GM12874 (cell line): ENCODE results near the gene AHRR.

ENCODE experiments used
- CTCF ChIP-seq: IDR thresholded peaks from 2 replicates; pipeline ENCODE4 v1.5.1; 2011; ENCODE audit warnings: low read depth, mild to moderate bottlenecking, control low read depth, low read length, moderate library complexity; ENCODE audit not compliant: insufficient read depth

The AHRR gene

DNA sequence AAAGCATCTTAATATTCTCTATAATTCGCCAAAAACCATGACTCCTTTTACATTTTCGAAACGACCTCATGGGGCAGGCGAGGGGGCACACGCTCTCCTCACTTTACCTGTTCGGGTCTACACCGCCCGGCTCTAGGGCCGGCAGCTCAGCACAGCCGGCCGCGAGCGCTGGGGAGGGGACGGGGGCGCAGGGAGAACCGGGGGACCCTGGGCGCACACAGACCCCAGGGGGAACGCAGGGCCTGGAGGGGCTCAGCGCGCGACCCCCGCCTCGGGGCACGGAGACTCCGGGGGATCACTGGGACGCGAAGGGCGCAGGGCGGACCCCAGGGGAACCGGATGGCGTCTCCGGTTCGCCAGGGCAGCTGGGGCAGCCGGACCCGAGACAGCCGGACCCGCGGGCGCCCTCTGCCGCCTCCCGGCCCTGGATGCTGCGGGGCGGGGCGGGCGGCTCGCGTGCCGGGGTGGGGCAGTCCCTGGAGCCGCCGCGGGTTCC lies at the start of gene AHRR:
Gene AHRR (plus strand): TSS at position 485 of the 496 bp plus-strand sequence. CDS start 22,189 bp downstream, outside the sequence.
- peak; percentile 67 for TF ChIP-seq CTCF

- no peak for TF ChIP-seq CTCF
Observed at GRCh38 chr5:278646-279045, 42.9 kb upstream of the AHRR start.

DNA sequence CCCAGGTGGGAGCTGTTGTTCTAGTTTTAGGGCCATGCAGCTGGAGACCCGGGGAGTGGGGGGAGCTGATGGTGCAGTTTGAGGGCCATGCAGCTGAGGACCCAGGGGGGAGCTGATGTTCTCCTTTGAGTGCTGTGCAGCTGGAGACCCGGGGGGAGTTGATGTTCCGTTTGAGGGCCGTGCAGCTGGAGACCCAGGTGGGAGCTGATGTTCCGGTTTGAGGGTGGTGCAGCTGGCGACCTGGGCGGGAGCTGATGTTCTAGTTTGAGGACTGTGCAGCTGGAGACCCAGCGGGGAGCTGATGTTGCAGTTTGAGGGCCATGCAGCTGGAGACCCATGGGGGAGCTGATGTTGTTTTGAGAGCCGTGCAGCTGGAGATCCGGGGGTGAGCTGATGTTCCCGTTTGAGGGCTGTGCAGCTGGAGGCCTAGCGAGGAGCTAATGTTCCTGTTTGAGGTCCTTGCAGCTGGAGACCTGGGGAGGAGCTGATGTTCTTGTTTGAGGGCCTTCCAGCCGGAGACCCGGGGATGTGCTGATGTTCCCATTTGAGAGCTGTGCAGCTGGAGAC lies 35.4 kb upstream of the AHRR start:
- TF ChIP-seq CTCF: no peak

DNA sequence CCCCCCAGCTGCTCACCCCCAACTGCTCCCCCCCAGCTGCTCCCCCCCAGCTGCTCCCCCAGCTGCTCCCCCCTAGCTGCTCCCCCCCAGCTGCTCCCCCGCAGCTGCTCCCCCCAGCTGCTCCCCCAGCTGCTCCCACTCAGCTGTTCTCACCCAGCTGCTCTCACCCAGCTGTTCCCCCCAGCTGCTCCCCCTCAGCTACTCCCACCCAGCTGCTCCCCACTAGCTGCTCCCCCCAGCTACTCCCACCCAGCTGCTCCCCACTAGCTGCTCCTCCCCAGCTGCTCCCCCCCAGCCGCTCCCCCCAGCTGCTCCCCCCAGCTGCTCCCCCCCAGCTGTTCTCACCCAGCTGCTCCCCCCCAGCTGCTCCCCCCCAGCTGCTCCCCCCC lies 22.8 kb upstream of the AHRR start:
- TF ChIP-seq CTCF: no peak

DNA sequence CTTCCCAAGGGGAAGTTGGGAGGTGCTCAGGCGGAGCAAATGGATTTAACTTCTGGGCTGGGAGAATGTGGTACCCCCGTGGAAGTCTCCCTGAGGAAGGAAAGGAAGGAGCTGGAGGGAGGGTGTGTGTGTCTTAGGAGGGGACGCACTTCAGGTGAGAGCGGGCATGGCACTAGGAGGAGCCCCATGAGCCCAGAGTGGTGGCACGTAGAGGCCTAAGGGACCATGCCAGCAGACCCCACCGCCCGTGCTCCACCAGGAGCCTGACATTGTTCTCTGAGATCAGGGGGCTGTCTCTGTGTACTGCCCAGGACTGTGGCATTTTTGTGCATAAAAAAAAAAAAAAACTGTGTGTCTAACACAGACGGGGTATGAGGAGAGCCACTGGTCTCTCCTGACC lies 18.5 kb upstream of the AHRR start:
- no peak for TF ChIP-seq CTCF

DNA sequence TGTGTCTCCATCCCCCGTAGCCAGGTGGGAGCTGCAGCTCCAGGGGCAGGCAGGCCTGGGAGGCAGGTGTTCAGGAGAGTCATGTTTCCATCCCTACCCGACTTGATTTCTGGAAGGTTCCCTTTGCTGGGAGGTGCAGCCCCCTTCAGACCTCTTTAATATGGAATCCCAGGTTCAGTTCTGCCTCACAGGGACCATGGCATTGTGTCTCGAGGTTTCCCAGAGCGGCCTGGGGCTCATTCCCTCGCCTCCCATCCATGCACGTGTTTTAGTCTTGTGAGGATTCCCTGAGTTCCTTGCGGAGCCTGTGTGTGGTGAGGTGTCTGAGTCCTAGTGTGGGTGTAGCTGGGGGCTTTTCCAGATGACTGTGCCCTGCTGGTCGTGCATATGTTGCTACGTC lies 16.5 kb upstream of the AHRR start:
- TF ChIP-seq CTCF: no peak

DNA sequence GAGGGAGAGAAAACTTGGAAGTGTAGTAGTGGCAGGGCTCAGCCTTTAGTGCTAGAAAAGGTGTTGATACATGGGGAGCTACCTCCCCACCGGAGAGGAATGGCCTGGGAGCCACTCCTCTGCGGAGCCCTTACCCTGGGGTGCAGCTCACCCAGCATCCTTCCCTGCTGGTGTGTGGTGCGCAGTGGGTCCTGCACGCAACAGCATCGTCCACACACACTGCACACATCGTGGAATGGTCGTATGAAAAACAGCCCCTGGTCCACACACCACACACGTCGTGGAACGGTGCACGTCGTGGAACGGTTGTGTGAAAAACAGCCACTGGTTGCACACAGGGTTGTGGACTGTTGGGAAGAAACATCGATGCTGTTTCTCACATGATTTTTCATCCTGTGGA lies 16.1 kb upstream of the AHRR start:
- TF ChIP-seq CTCF: no peak
